VCaP (cell line): ENCODE results near the gene SELENOV.

ENCODE experiments used
- H3K27ac ChIP-seq: fragments of 450-650 bp; 2 replicates; pipeline ENCODE4 v1.5.1; 2017
- CTCF ChIP-seq: fragments of 450-650 bp; conservative IDR thresholded peaks from 2 replicates; pipeline ENCODE4 v1.5.1; 2017; ENCODE audit warnings: mild to moderate bottlenecking, moderate library complexity

SELENOV gene

GRCh38 chr19:39550197-39550596, 35.3 kb downstream of the SELENOV start:
- no peak for TF ChIP-seq CTCF

GRCh38 chr19:39553082-39553652, 38.2 kb downstream of the SELENOV start:
- TF ChIP-seq CTCF, result no peak
- H3K27ac ChIP-seq, result no peak overlapping the region

More at GRCh38 chr19:39550197-39550596, 35.3 kb downstream of the SELENOV start:
- no peak overlapping the region for H3K27ac ChIP-seq

- no peak overlapping the region for H3K27ac ChIP-seq
- no peak for TF ChIP-seq CTCF
Measured at GRCh38 chr19:39554701-39555311, 39.9 kb downstream of the SELENOV start.

GRCh38 chr19:39555883-39556282, 40.9 kb downstream of the SELENOV start:
- H3K27ac ChIP-seq, result no peak overlapping the region

GRCh38 chr19:39557811-39558623, 43.1 kb downstream of the SELENOV start:
- TF ChIP-seq CTCF, result no peak
- H3K27ac ChIP-seq, result peak overlapping the region; percentile 57

More at GRCh38 chr19:39555883-39556282, 40.9 kb downstream of the SELENOV start:
- no peak for TF ChIP-seq CTCF

- peak overlapping the region; percentile 57 for H3K27ac ChIP-seq
- no peak for TF ChIP-seq CTCF
Measured at GRCh38 chr19:39558624-39559117, 43.7 kb downstream of the SELENOV start.

- TF ChIP-seq CTCF, result no peak
- H3K27ac ChIP-seq, result no peak overlapping the region
Measured at GRCh38 chr19:39563408-39563807, 48.5 kb downstream of the SELENOV start.
